Measurements from ENCODE around the gene ADM5.
"Not testable (repeated sequence)": the region's sequence is repeated elsewhere in the genome, so short reads cannot be mapped to it uniquely, and the experiment has no call there.

The ADM5 gene

GRCh38 chr19:49704888-49705642 lies 15.7 kb downstream of the ADM5 start:
- no peak for DNase-seq

GRCh38 chr19:49705919-49706318 lies 16.5 kb downstream of the ADM5 start:
- no peak for DNase-seq

DNA sequence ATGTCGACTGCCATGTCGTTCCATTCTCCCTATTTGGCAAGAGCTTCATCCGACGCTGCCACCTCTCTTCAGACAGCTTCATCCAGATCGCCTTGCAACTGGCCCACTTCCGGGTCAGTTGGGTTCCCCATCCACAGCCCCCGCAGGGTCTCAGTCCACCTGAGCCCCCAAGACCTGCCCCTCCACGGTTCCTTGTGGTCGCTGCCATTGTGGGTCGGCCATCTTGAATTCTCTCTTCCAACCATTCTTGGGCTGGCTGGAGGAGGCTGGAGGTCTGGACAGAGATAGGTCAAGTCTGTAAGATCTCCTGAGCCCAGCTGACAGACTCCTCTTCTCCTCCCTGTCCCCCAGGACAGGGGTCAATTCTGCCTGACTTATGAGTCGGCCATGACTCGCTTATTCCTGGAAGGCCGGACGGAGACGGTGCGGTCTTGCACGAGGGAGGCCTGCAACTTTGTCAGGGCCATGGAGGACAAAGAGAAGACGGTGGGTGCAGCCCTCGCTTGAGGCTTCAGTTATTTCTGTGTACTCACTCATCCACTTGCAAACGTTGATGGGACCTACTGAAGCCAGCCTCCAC lies 21.1 kb downstream of the ADM5 start:
- DNase-seq: no peak

GRCh38 chr19:49712397-49712859 lies 23.0 kb downstream of the ADM5 start:
- DNase-seq: no peak

- DNase-seq: no peak
Observed at GRCh38 chr19:49713236-49713845, 23.9 kb downstream of the ADM5 start.

GRCh38 chr19:49716154-49716553 lies 26.8 kb downstream of the ADM5 start:
- no peak for DNase-seq

DNA sequence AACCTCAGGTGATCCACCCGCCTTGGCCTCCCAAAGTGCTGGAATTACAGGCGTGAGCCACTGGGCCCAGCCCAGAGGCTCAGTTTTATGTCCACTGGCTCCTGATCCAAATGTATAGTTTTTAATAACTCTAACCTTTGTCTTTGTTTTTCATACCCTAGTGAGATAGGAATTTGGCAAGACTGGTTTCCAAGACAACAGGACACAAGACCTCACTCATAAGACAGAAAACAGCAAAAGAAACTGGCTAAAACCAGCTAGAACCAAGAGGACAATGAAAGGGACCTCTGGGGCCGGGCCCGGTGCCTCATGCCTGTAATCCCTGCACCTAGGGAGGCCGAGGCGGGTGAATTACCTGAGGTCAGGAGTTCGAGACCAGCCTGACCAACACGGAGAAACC lies 29.1 kb downstream of the ADM5 start:
- no peak for DNase-seq

GRCh38 chr19:49718991-49719390 lies 29.6 kb downstream of the ADM5 start:
- DNase-seq: no peak

DNA sequence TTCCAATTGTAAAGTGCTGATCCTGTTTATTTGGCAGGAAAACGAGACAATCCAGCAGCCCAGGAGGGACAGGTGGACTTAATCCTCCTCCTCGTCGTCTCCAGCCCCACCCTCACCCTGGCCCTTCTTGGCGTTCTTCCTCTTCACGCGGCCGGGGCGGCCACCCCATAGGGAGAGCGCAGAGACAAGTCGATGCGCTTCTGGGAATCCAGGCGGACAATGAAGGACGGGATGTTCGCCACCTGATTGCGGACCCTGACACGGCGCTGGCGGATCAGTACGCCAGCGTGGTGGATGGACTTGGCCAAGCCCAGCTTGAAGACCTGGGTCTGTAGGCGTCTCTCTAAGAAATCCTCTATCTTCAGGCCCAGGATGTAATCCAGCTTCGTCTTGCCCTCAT lies 30.0 kb downstream of the ADM5 start:
- not testable (repeated sequence) for DNase-seq

- DNase-seq: no peak
Observed at GRCh38 chr19:49727217-49728030, 38.0 kb downstream of the ADM5 start.

DNA sequence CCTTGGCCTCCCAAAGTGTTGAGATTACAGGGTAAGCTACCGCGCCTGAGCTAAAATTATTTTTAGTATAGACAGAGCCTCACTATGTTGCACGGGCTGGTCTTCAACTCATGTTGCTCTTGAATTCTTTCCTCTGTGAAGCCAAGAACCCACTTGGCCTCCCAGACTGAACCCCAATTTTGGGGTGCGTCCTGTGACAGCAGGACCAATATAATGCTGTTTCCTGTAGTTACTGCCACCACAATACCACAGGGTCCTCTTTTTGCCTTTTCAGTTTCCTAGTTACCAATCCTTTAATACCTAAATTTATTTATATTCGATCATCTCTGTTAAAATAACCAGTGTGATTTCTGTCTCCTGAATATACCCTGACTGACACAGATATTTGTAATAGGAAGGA lies 40.8 kb downstream of the ADM5 start:
- DNase-seq: no peak

- DNase-seq: no peak
Observed at GRCh38 chr19:49738268-49738667, 48.9 kb downstream of the ADM5 start.

GRCh38 chr19:49739098-49739497 lies 49.7 kb downstream of the ADM5 start:
- DNase-seq: no peak

DNA sequence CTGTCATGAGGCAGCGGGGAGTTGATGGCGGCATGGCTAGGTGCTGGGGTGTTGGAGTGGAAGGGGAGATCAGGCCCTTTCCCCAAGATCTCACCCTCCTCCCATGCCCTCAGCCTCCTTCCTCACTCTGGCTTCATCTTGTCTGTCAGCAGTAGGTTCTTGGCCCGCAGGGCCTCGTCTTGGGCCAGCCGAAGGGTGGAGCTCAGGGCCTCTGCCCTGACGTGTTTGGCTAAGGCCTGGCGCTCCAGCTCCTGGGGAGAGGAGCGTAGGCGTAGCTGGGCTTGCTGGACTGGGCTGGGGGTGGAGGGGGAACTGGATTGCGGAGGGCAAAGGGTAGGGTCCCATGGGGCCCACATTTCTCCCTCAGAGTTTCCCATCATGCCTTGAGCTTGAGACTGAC lies 50.5 kb downstream of the ADM5 start:
- DNase-seq: no peak

Data from central memory CD4-positive, alpha-beta T cell (primary cell).